H54 (cell line): ENCODE measurements around the gene MACO1.
"Not testable (repeated sequence)": the region's sequence is repeated elsewhere in the genome, so short reads cannot be mapped to it uniquely, and the experiment has no call there.

Experiments
- DNase-seq: peaks from one replicate; pipeline ENCODE4 v3.0.0; 2011; ENCODE audit warnings: low spot score, mixed read lengths; ENCODE audit not compliant: insufficient read length
- FAIRE-seq: peaks from 3 replicates; lab custom pipeline; 2011; peaks lifted over from hg19 to GRCh38; lab: Jason Lieb, UNC
- POLR2A ChIP-seq: IDR thresholded peaks from 2 replicates; pipeline ENCODE4 v1.6.1; 2011; ENCODE audit warnings: low read depth, mild to moderate bottlenecking, low read length

MACO1 gene

DNA sequence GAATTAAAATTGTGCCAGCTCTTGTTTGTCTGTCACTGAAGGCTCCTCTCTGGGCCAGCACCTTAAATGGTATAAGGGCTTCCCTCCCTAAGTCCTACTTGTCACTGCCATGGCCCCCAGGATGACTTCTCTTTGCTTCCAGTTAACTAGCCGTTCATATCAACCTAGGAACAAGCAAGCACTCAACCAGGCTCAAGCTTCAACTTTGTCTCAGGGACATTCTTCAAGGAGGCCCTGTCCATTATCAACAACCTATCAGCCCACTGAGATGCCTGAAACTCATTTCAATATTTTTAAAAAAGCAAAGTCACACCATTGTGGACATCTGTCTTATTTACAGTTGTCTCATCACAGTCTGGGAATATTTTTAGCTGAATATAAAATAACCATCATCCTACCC lies 11.4 kb upstream of the MACO1 start:
- not testable (repeated sequence) for FAIRE-seq, DNase-seq

DNA sequence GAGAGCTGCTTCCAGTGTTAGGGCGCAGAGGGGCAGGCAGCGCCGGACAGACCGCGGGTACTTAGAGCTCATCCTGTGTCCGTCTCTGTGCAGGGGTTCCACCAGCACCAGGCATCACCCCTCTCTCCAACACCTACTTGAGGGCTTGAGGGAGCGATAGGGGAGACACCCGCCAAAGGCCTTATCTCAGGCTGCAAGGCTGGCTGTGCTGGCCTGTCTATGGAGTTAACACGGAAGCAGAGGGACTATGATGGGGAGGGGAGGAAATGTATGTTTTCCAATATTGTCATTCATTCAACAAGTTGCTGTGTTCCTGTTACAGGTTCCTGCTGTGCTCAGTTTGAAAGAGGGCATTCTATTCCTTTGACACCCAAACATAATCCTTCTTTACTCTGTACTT lies 10.0 kb upstream of the MACO1 start, which contains the start of gene RHCE:
Gene RHCE (minus strand): TSS at position 111 of the 400 bp plus-strand sequence. CDS start 39 bp downstream, at position 72.
- DNase-seq, FAIRE-seq: not testable (repeated sequence)

DNA sequence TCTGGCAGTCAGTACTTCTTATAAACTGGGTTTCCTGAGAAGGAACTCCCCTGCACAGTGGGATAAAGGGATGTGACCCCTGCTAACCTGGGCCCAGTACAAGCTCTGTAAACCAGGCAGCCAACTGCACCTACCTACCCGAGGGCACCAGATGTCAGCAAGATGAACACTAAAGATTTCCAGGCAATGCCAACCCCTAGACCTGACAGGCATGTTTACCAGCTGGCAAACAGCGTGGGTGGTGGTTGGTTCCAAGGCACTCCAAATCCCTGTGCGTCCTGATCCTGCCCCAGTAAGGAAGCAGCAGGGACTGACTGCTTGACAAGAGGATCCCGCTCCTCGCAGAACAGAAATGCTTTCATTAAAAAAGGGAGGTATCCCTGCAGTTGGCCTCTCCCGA lies 7.5 kb upstream of the MACO1 start:
- FAIRE-seq, DNase-seq: not testable (repeated sequence)

DNA sequence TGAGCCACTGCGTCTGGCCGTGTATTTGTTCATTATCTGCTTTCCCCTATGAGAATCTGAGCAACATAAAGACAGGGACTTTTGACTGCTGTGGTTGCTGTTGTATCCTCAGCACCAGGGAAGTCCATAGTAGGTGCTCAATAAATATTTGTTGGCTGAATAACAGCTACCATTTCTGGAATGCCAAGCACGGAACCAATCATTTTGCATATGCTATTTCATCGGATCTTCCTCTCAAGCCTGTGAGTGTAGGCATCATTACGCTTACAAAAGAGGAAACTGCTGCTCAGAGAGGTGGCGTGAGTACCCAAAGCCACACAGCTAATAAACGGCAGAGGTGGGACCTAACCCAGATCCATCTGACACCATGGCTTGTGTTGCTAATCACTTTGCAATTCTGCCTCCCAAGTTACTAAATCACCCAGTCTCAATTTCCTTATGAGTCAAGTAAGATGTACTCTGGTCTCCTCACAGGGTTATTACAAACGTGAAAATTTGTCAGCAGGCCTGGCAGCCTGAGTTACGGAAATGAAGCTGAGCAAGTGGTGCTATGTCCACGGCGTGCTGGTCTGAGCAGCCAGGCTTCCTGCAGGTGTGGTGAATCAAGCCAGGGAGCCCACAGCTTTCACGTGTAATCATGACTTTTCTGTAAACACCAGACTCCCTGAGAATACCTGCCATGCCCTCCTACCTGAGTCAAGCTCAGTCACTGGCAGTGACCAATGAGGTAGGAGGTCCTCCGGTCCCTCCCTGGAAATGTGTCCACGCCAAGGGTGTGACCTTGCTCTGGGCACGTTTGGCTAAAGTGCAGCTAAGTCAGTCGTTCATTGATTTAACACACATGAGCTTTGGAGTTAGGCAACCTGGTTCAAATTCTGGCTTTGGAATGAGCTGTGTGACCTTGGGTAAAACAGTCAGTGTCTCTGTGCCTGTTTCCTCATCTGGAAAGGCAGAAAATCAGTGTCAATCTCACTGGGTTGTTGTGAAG lies 5.3 kb upstream of the MACO1 start:
- no peak for TF ChIP-seq POLR2A
- FAIRE-seq, result no peak
- DNase-seq, result no peak

DNA sequence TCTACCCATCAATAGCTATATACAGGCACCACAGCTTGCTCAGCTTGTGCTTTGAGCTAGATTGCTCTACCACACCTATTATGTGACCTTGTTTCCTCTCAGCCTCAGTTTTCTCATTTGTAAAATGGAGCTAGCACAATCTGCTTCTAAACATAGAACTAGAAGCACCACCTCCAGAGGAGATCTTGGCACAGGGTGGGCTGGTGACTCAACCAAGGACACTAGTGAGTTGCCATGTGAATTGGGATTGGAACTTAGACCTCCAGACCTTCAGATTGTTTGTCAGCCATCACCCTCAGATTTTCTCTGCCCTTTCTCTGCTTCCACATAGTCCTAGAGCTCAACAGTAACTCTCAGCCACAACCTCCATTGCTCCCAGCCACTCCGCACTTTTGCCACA lies 3.0 kb upstream of the MACO1 start:
- DNase-seq (no peak), FAIRE-seq (no peak)
- no peak for TF ChIP-seq POLR2A

DNA sequence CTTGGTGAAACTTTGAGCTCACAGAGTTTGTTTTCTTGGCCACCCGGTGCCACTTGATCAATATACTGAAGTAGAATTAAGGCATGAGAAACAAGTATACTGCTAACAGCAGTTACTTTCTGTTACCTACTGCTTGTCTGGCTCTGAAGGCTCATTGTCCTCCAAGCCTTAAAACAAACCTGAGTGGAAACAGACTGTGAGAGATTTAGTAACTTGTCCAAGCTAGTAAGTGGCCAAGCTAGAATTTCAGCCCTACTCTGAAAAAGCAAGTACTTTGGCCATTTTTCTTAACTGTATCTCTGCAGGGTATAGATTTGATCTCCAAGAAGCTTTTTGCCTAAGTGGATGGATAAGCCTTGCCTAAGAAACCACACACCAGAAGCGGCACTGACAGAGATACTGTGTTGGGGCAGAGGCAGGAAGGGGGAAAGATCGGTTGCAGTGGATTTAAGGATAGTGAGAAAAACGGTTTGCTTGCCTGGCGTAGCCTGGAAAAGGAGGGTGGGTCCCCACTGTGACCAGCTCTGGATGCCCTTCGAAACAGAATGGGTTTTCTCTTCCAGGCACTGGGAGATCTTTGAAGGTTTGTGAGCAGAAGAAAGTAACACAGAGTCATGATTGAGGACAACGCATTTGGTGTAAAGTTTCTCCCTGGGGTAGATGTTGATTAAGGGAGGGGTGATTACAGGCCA lies 2.1 kb upstream of the MACO1 start:
- no peak for TF ChIP-seq POLR2A
- FAIRE-seq, result no peak
- DNase-seq, result no peak

DNA sequence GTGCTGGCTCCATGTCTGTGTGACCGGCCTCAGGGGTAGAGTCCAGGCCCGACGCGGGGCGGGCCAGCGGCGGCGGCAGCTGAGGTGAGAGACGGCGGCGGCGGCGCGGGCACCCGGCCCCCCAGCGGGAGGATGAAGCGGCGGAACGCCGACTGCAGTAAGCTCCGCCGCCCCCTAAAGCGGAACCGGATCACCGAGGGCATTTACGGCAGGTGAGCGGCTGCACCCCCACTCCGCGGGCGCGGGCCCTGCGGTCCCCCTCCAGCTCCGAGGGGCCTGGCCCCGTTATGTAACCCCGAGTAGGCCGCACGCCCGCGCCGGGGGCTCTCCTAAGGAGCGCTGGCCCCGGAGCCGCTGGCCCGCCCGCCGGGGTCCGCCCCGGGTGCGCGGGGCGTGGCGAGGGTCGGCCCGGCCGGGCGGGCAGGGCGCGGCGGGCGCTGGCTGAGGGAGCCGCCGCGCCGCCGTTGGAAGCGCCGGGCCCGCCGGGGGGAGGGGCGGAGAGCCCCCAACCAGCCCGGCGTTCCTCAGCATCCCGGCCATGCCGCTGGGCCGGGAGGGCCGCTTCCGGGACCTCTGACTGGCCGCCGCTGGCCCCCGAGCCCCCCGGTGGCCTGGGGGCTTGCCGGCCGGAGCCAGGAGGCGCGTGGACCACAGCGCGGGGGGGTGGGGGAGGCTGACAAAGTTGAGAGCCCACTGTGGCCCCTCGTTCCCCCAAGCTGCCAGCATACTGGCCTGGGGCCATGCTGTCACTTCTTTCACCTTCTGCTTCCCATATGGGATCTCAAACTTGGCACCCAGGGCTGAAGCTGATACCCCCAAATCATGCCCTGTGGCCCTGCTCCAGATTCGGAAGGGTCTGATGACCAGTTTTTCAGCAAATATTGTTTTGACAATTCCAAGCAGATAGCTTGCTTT lies 527 bp downstream of the MACO1 start:
- DNase-seq (no peak), FAIRE-seq (no peak)
- no peak for TF ChIP-seq POLR2A

DNA sequence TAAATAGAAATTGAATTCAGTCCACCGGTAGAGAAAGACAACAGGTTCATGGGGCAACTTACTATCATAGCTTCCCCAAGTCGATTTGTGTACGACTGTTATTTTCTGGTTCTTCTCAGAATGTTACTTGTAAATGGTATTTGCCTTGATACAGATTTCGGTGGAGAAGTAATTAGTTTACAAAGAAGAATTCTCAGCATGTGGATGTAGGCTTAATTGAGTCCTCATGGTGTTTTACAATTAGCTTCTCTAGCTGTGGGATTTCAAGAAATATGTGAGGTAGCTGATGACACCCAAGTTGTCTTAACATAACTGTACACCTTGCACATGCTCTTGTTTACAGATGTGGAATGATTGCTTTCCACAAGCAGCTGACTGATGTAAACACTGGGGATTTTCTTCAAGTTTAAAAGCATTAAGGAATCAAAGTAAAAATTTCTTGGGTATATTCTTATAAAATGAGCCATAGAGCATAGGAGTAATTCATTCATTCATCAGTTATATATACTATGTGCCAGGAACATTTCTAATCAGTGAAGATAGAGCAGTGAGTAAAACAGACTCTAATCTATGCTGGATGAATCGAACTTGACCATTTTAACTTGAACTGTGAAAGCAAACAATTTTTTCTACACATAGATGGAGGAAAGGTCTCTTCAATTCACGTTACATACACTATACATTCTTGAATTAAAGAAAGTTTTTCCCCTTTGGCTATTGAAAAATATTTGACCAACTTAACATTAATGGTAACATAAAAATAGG lies 1.4 kb downstream of the MACO1 start:
- DNase-seq (no peak), FAIRE-seq (no peak)
- TF ChIP-seq POLR2A, result no peak

DNA sequence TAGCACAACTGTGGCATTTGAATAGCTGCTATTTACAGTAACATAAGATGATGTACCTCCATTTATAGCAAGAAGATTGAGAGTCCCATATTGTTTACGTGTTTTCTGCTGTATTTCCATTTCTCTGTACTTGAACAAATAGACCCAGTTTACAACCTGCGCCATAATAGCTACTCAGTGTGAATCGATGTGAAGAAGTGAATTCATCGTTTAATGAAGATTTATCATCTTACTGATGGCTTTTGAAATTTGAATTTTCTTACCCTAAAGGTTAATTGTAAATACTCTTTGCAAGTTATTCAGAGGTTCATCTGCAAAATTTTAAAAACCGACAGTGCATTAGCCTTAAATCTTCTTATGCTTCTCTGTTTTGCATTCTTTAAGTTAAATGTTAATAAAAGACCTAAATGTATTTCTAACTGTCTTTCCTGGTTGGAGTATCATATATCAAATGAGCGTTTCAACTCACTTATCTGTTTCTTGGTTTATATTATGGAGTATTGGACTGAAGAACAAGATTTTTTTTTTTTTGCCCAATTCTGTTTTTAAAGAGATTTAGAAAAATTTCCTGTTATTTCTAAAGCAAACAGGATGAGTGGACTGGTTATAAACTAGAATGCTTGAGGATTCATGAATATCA lies 2.2 kb downstream of the MACO1 start:
- no peak for FAIRE-seq
- TF ChIP-seq POLR2A, result no peak
- no peak for DNase-seq

DNA sequence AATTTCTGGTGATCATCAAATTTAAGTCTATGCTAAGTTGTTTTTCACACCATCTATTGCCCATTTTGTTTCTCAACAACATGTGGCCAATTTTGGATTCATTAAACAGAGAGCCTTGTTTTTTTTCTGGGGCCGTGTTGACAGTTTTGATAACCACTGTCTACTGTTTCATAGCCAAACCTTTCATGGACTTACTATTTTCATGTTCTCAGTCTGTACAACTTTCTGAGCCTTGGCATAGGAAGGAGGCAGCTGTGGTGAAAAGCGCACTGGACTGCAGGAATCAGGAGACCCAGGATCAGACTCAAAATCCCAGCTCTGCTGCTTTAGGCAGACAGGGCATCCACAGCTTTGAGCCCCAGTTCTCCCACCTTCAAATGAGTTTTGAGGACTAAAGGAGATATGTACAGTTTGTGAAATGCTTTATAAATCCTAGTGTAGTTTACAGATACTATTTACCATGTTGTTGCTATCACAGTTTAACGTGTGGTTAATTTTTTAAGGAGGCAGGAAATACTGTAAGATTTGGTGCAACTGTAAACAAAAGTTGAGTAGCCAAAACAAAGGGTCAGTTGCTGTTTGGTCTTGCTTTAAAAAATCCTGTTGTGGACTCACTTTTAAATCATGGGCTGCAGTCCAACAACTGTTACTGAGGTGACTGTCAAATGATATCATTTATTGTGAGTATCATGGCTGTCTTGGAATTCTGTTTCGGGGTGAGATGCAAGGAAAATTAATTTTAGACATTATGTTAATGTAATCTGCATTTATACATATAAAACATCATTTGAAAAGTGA lies 2.9 kb downstream of the MACO1 start:
- FAIRE-seq, result no peak
- DNase-seq, result no peak
- TF ChIP-seq POLR2A, result no peak

DNA sequence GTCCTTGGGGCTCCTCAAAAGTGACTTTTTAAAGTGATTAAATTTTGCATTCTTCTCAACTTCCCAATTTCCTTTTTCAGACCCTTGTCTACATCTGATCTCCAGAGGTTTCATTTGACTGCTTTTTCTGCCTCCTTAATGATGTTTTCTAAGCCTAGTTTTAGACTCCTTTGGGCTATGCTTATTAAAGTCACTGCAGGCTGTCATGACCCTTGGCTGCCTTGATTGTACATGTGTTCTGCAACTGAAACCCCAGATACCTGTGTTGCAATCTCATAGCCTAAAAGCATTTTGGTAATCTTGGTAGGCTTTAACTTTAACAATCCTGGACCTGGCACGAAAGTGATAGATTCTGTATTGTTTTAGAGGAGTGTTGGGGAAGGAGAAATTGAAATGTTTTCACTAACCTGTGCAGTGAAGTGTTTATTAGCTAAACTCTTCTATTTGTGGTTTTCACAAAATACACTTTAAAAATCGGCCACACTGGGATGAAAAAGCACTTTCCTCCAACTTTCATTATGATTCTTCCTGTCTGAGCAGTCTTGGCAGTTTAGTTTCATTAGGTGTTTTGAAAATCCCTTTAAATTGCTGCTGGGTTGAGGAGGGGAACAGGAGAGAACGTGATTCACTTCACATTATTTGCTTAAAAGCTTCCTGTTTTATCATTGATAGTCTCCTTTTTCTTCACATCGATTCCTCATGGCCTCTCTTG lies 4.9 kb downstream of the MACO1 start:
- no peak for TF ChIP-seq POLR2A
- no peak for DNase-seq
- no peak for FAIRE-seq
